AG09309 (cell line): ENCODE measurements around the gene WDR91.
A peak's percentile ranks its signal among the peaks of the same experiment; 100 is the strongest.

Experiments used
- DNase-seq: peaks from one replicate; pipeline ENCODE4 v3.0.0-alpha.2; 2010; ENCODE audit warnings: low read depth
- H3K4me3 ChIP-seq: 2 replicates; pipeline ENCODE4 v1.5.1; 2011; ENCODE audit warnings: mild to moderate bottlenecking, low read depth, low read length, moderate library complexity; ENCODE audit not compliant: control insufficient read depth
- CTCF ChIP-seq: IDR thresholded peaks from 2 replicates; pipeline ENCODE4 v1.5.1; 2011; ENCODE audit warnings: mild to moderate bottlenecking, low read depth, low read length, inconsistent platforms; ENCODE audit not compliant: insufficient read depth, control insufficient read depth; ENCODE audit errors: missing control alignments

Gene WDR91

GRCh38 chr7:135201350-135201749, 10.0 kb downstream of the WDR91 start:
- TF ChIP-seq CTCF: no peak
- no peak overlapping the region for H3K4me3 ChIP-seq
- no peak for DNase-seq

DNA sequence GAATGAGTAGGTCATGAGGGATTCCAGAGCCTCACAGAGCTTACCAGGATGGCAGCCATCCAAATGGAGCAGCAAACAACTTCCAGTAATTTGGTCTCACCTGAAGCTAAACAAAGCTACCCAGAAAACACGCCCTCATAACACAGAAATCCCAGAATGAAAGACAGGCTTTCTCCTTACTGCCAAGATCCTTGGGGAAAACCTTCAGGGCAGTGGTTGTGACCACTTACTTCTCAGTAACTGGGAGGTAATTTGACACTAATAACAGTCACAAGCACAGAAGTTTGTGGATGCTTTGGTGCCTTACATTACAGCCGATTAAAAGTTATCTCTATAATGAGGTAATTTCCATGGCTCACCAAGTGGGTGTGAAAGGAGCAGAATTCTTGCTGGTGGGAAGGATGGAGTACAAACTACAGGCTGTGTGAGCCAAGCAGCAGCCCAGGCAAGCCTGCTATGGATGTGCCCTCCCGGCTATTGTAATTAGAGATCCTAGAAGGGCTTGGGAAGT, 10.4 kb downstream of the WDR91 start:
- no peak for DNase-seq
- H3K4me3 ChIP-seq: no peak overlapping the region
- TF ChIP-seq CTCF: no peak

- H3K4me3 ChIP-seq: no peak overlapping the region
Observed at GRCh38 chr7:135199439-135199838, 11.9 kb downstream of the WDR91 start.

GRCh38 chr7:135197906-135198655, 13.2 kb downstream of the WDR91 start:
- no peak overlapping the region for H3K4me3 ChIP-seq
- TF ChIP-seq CTCF: no peak
- peak; percentile 61 for DNase-seq

More at GRCh38 chr7:135199439-135199838, 11.9 kb downstream of the WDR91 start:
- DNase-seq: no peak
- TF ChIP-seq CTCF: no peak

GRCh38 chr7:135197343-135197742, 14.0 kb downstream of the WDR91 start:
- DNase-seq: no peak
- TF ChIP-seq CTCF: no peak
- no peak overlapping the region for H3K4me3 ChIP-seq

GRCh38 chr7:135195968-135196629, 15.2 kb downstream of the WDR91 start:
- TF ChIP-seq CTCF: no peak
- no peak for DNase-seq
- no peak overlapping the region for H3K4me3 ChIP-seq
